Fibroblast of lung (primary cell): ENCODE measurements around the gene CREB5. TPM values are rescaled to one million over a fixed set of nuclear protein-coding genes. Genes with fewer than 3 reads are reported as not detected.

ENCODE experiments used
- DNase-seq, 2 donors: peaks; one replicate each; pipeline versions ENCODE4 v3.0.0 to v3.0.0-alpha.2; 2010; ENCODE audit warnings: low read depth in 2 of 2
- H2AFZ ChIP-seq: 2 replicates; pipeline ENCODE4 v1.5.1; 2012; ENCODE audit warnings: low read length, control low read depth, inconsistent platforms
- H3K27ac ChIP-seq: 2 replicates; pipeline ENCODE4 v1.5.1; 2011; ENCODE audit warnings: low read length, control low read depth; ENCODE audit not compliant: insufficient read depth
- H3K27me3 ChIP-seq: 2 replicates; pipeline ENCODE4 v1.5.1; 2011; ENCODE audit warnings: mild to moderate bottlenecking, low read length; ENCODE audit not compliant: control insufficient read depth, insufficient read depth
- H3K36me3 ChIP-seq: 2 replicates; pipeline ENCODE4 v1.5.1; 2011; ENCODE audit warnings: low read length; ENCODE audit not compliant: control insufficient read depth, insufficient read depth
- H3K4me1 ChIP-seq: 2 replicates; pipeline ENCODE4 v1.5.1; 2011; ENCODE audit warnings: low read length; ENCODE audit not compliant: control insufficient read depth, insufficient read depth; ENCODE audit errors: extremely low read depth
- H3K4me2 ChIP-seq: 2 replicates; pipeline ENCODE4 v1.5.1; 2011; ENCODE audit warnings: low read length, control low read depth; ENCODE audit not compliant: insufficient read depth; ENCODE audit errors: extremely low read depth
- H3K4me3 ChIP-seq, 4 experiments: fragments of 200-600 bp in 1 of 4; sonication (generic) in 1 of 4; replicated peaks in 1 of 4; 2 replicates each; pipeline ENCODE4 v1.5.1; 2011 to 2016; ENCODE audit warnings: low read length in 4 of 4, low read depth in 3 of 4, mild to moderate bottlenecking in 3 of 4, control low read depth in 2 of 4, inconsistent platforms in 1 of 4, mixed read lengths in 1 of 4; ENCODE audit not compliant: insufficient read depth in 1 of 4; ENCODE audit errors: control extremely low read depth in 1 of 4
- H3K79me2 ChIP-seq: 2 replicates; pipeline ENCODE4 v1.5.1; 2012; ENCODE audit warnings: mild to moderate bottlenecking, low read length, inconsistent platforms; ENCODE audit not compliant: control insufficient read depth, insufficient read depth
- H3K9ac ChIP-seq: 2 replicates; pipeline ENCODE4 v1.5.1; 2011; ENCODE audit warnings: mild to moderate bottlenecking, low read length, control low read depth; ENCODE audit not compliant: insufficient read depth
- H3K9me3 ChIP-seq: 2 replicates; pipeline ENCODE4 v1.5.1; 2012; ENCODE audit warnings: low read depth, low read length; ENCODE audit not compliant: control insufficient read depth, insufficient read depth
- H4K20me1 ChIP-seq: 2 replicates; pipeline ENCODE4 v1.5.1; 2011; ENCODE audit warnings: low read length; ENCODE audit not compliant: control insufficient read depth, insufficient read depth; ENCODE audit errors: extremely low read depth
- CTCF ChIP-seq, 2 donors: IDR thresholded peaks in 1 of 2; conservative IDR thresholded peaks in 1 of 2; 1 replicate in 1 of 2; 2 replicates in 1 of 2; pipeline ENCODE4 v1.5.1; 2011 to 2012; ENCODE audit warnings: low read length in 2 of 2, control low read depth in 1 of 2, inconsistent platforms in 1 of 2, low read depth in 1 of 2, mild to moderate bottlenecking in 1 of 2
- EZH2 ChIP-seq: IDR thresholded peaks from 2 replicates; pipeline ENCODE4 v1.5.1; 2012; ENCODE audit warnings: low read length, control low read depth, mild to moderate bottlenecking; ENCODE audit errors: missing control alignments
- polyA plus RNA-seq, 2 donors: library from polyadenylated mRNA; depleted of rRNA in 1 of 2; stranded (reverse) in 1 of 2; unstranded in 1 of 2; fragments of >200 nt; gene quantifications; 2 replicates each; pipeline ENCODE4 v1.2.1, GENCODE V29; 2011 to 2012; ENCODE audit warnings: missing spikeins in 1 of 2
- total RNA-seq: library from RNA; depleted of rRNA; stranded (reverse); fragments of >200 nt; gene quantifications from 2 replicates; pipeline ENCODE4 v1.2.1, GENCODE V29; 2014

CREB5 gene
- total and polyA plus RNA-seq, 2 donors (not counting 1 experiment from before 2014, with no cell fraction given): 8.2 to 28.4 TPM

- Histone ChIP-seq H3K27me3 (no peaks in the 10 kb centered on the region), H3K4me3 (no peak overlapping the region), H3K4me2 (no peak overlapping the region), H4K20me1 (no peaks in the 10 kb centered on the region), H2AFZ (no peak overlapping the region), H3K9me3 (no peaks in the 10 kb centered on the region), H3K79me2 (no peaks in the 10 kb centered on the region), H3K36me3 (no peaks in the 10 kb centered on the region), H3K27ac (no peak overlapping the region), H3K9ac (no peak overlapping the region), H3K4me1 (peaks cover 3% of the 10 kb centered on the region)
- DNase-seq: no peak
- TF ChIP-seq CTCF (conservative IDR thresholded peaks at IDR 0.05 in 1 of 2, IDR thresholded peaks at IDR 0.05 in 1 of 2; ENCODE audit: low read depth in 1 of 2, low read length in 2 of 2) (no peak), EZH2 (no peak)
Observed at GRCh38 chr7:28627896-28628295, 215.6 kb downstream of the CREB5 start.

- Histone ChIP-seq H2AFZ (no peak overlapping the region), H3K27me3 (no peaks in the 10 kb centered on the region), H3K27ac (peak overlapping the region; percentile 32), H4K20me1 (no peaks in the 10 kb centered on the region), H3K4me3 (no peak overlapping the region), H3K36me3 (no peaks in the 10 kb centered on the region), H3K9me3 (no peaks in the 10 kb centered on the region), H3K4me1 (peaks cover 3% of the 10 kb centered on the region), H3K9ac (no peak overlapping the region), H3K4me2 (peak overlapping the region; percentile 29), H3K79me2 (no peaks in the 10 kb centered on the region)
- TF ChIP-seq EZH2 (no peak), CTCF (conservative IDR thresholded peaks at IDR 0.05 in 1 of 2, IDR thresholded peaks at IDR 0.05 in 1 of 2; ENCODE audit: low read depth in 1 of 2, low read length in 2 of 2) (no peak)
- peak; percentile 45 to 63 for DNase-seq
Observed at GRCh38 chr7:28629216-28629842, 217.0 kb downstream of the CREB5 start.

- peak in 1 of 2 donors; percentile 30 for DNase-seq
- Histone ChIP-seq H3K9ac (no peak overlapping the region), H3K4me2 (no peak overlapping the region), H3K4me1 (peaks cover 3% of the 10 kb centered on the region), H3K36me3 (no peaks in the 10 kb centered on the region), H4K20me1 (no peaks in the 10 kb centered on the region), H3K27me3 (no peaks in the 10 kb centered on the region), H2AFZ (no peak overlapping the region), H3K9me3 (no peaks in the 10 kb centered on the region), H3K4me3 (no peak overlapping the region), H3K79me2 (no peaks in the 10 kb centered on the region), H3K27ac (no peak overlapping the region)
- TF ChIP-seq EZH2 (no peak), CTCF (conservative IDR thresholded peaks at IDR 0.05 in 1 of 2, IDR thresholded peaks at IDR 0.05 in 1 of 2; ENCODE audit: low read depth in 1 of 2, low read length in 2 of 2) (no peak)
Observed at GRCh38 chr7:28630350-28630749, 218.0 kb downstream of the CREB5 start.
